ENCODE results near the gene LANCL2.

The LANCL2 gene

DNA sequence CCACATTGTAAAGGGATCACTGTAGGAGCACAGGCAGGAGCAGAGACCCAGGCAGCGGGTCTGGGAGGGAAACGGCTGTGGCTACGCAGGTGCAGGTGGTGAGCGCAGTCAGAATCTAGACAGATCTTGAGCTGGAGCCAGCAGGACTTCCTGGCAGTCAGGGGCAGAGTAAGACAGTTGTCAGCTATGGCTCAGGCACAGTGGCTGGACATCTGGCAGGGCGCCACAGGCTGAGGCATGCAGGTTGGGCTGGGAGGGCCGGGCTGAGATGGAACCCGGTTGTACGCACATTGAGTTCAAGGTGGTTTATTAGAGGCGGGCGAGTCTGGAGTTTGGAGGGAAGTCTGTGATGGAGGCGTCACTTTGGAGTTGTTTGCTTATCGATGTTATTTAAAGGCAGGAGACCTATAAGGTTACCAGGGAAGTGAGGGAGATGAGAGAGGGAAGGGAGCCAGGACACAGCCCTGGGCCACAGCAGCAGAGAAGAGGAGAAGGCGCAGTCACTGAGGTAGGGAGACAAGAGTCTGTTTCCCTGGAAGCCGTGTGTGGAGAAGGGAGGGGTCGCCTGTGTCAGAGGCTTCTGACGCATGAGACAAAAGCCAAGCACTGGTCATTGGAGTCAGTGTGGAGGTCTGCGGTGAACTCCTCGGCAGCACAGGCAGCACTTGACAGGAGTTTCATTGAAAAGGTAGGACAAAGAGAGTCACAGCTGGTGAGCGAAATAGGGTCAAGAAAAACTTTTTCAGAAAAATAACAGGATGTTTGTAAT is 73.8 kb downstream of the LANCL2 start:
- Histone ChIP-seq H3K36me3 (ENCODE audit: control insufficient read depth, insufficient read depth, low read length) (no peaks in the 10 kb centered on the region), H3K27me3 (ENCODE audit: control insufficient read depth, insufficient read depth, low read length) (no peaks in the 10 kb centered on the region), H3K9me3 (ENCODE audit: control insufficient read depth, insufficient read depth, low read depth, low read length) (no peaks in the 10 kb centered on the region), H3K9ac (ENCODE audit: low read length) (no peak overlapping the region), H3K27ac (ENCODE audit: low read depth, low read length) (no peak overlapping the region), H3K4me1 (ENCODE audit: control insufficient read depth, insufficient read depth, low read length) (no peaks in the 10 kb centered on the region), H3K4me3 (ENCODE audit: low read depth, low read length) (no peak overlapping the region)

- no peak overlapping the region for H3K27ac ChIP-seq (ENCODE audit: low read depth, low read length)
- no peaks in the 10 kb centered on the region for H3K36me3 ChIP-seq (ENCODE audit: control insufficient read depth, insufficient read depth, low read length)
Measured at GRCh38 chr7:55439627-55440026, 74.5 kb downstream of the LANCL2 start.

GRCh38 chr7:55440040-55440690 is 75.0 kb downstream of the LANCL2 start:
- no peak overlapping the region for H3K4me3 ChIP-seq (ENCODE audit: low read depth, low read length)

More at GRCh38 chr7:55439627-55440026, 74.5 kb downstream of the LANCL2 start:
- no peaks in the 10 kb centered on the region for H3K9me3 ChIP-seq (ENCODE audit: control insufficient read depth, insufficient read depth, low read depth, low read length)
- H3K27me3 ChIP-seq (ENCODE audit: control insufficient read depth, insufficient read depth, low read length), result no peaks in the 10 kb centered on the region
- no peaks in the 10 kb centered on the region for H3K4me1 ChIP-seq (ENCODE audit: control insufficient read depth, insufficient read depth, low read length)
- no peak overlapping the region for H3K9ac ChIP-seq (ENCODE audit: low read length)
- no peak overlapping the region for H3K4me3 ChIP-seq (ENCODE audit: low read depth, low read length)

GRCh38 chr7:55441002-55441401 is 75.9 kb downstream of the LANCL2 start:
- no peak overlapping the region for H3K27ac ChIP-seq (ENCODE audit: low read depth, low read length)
- H3K9me3 ChIP-seq (ENCODE audit: control insufficient read depth, insufficient read depth, low read depth, low read length), result no peaks in the 10 kb centered on the region
- H3K9ac ChIP-seq (ENCODE audit: low read length), result no peak overlapping the region
- H3K4me1 ChIP-seq (ENCODE audit: control insufficient read depth, insufficient read depth, low read length), result no peaks in the 10 kb centered on the region
- no peak overlapping the region for H3K4me3 ChIP-seq (ENCODE audit: low read depth, low read length)
- no peaks in the 10 kb centered on the region for H3K36me3 ChIP-seq (ENCODE audit: control insufficient read depth, insufficient read depth, low read length)
- no peaks in the 10 kb centered on the region for H3K27me3 ChIP-seq (ENCODE audit: control insufficient read depth, insufficient read depth, low read length)

More at GRCh38 chr7:55440040-55440690, 75.0 kb downstream of the LANCL2 start:
- H3K36me3 ChIP-seq (ENCODE audit: control insufficient read depth, insufficient read depth, low read length), result no peaks in the 10 kb centered on the region
- no peak overlapping the region for H3K9ac ChIP-seq (ENCODE audit: low read length)
- no peak overlapping the region for H3K27ac ChIP-seq (ENCODE audit: low read depth, low read length)
- H3K4me1 ChIP-seq (ENCODE audit: control insufficient read depth, insufficient read depth, low read length), result no peaks in the 10 kb centered on the region
- H3K9me3 ChIP-seq (ENCODE audit: control insufficient read depth, insufficient read depth, low read depth, low read length), result no peaks in the 10 kb centered on the region
- H3K27me3 ChIP-seq (ENCODE audit: control insufficient read depth, insufficient read depth, low read length), result no peaks in the 10 kb centered on the region

GRCh38 chr7:55441774-55442522 is 76.8 kb downstream of the LANCL2 start:
- H3K36me3 ChIP-seq (ENCODE audit: control insufficient read depth, insufficient read depth, low read length), result no peaks in the 10 kb centered on the region
- H3K9me3 ChIP-seq (ENCODE audit: control insufficient read depth, insufficient read depth, low read depth, low read length), result no peaks in the 10 kb centered on the region
- no peak overlapping the region for H3K27ac ChIP-seq (ENCODE audit: low read depth, low read length)
- no peaks in the 10 kb centered on the region for H3K27me3 ChIP-seq (ENCODE audit: control insufficient read depth, insufficient read depth, low read length)
- H3K4me3 ChIP-seq (ENCODE audit: low read depth, low read length), result no peak overlapping the region
- no peak overlapping the region for H3K9ac ChIP-seq (ENCODE audit: low read length)
- no peaks in the 10 kb centered on the region for H3K4me1 ChIP-seq (ENCODE audit: control insufficient read depth, insufficient read depth, low read length)

GRCh38 chr7:55444786-55445185 is 79.6 kb downstream of the LANCL2 start:
- no peaks in the 10 kb centered on the region for H3K27me3 ChIP-seq (ENCODE audit: control insufficient read depth, insufficient read depth, low read length)
- no peak overlapping the region for H3K4me3 ChIP-seq (ENCODE audit: low read depth, low read length)
- H3K9me3 ChIP-seq (ENCODE audit: control insufficient read depth, insufficient read depth, low read depth, low read length), result no peaks in the 10 kb centered on the region
- no peaks in the 10 kb centered on the region for H3K36me3 ChIP-seq (ENCODE audit: control insufficient read depth, insufficient read depth, low read length)
- no peaks in the 10 kb centered on the region for H3K4me1 ChIP-seq (ENCODE audit: control insufficient read depth, insufficient read depth, low read length)
- no peak overlapping the region for H3K27ac ChIP-seq (ENCODE audit: low read depth, low read length)
- H3K9ac ChIP-seq (ENCODE audit: low read length), result no peak overlapping the region

DNA sequence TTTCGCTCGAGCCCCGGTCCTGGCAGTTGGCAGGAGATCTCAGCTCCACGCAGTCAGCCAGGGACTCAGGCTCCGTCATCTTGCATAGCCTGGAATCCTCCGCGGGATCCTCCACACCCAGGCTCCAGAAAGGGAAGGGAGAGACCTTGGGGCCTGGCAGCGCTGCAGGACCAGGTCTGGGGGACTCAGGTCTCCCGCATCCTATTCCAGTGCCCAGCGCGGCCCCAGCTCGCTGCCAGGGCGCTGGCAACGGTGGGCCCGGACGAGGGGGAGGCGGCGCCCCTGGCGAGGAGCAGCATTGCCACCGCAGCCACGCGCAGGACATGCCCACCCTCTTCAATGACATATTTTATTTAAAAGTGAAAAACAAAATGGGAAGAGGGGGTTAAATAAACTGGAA is 83.4 kb downstream of the LANCL2 start:
- H3K9me3 ChIP-seq (ENCODE audit: control insufficient read depth, insufficient read depth, low read depth, low read length), result no peaks in the 10 kb centered on the region
- H3K27ac ChIP-seq (ENCODE audit: low read depth, low read length), result no peak overlapping the region
- H3K36me3 ChIP-seq (ENCODE audit: control insufficient read depth, insufficient read depth, low read length), result no peaks in the 10 kb centered on the region
- H3K9ac ChIP-seq (ENCODE audit: low read length), result no peak overlapping the region
- no peaks in the 10 kb centered on the region for H3K27me3 ChIP-seq (ENCODE audit: control insufficient read depth, insufficient read depth, low read length)
- H3K4me3 ChIP-seq (ENCODE audit: low read depth, low read length), result no peak overlapping the region
- no peaks in the 10 kb centered on the region for H3K4me1 ChIP-seq (ENCODE audit: control insufficient read depth, insufficient read depth, low read length)

DNA sequence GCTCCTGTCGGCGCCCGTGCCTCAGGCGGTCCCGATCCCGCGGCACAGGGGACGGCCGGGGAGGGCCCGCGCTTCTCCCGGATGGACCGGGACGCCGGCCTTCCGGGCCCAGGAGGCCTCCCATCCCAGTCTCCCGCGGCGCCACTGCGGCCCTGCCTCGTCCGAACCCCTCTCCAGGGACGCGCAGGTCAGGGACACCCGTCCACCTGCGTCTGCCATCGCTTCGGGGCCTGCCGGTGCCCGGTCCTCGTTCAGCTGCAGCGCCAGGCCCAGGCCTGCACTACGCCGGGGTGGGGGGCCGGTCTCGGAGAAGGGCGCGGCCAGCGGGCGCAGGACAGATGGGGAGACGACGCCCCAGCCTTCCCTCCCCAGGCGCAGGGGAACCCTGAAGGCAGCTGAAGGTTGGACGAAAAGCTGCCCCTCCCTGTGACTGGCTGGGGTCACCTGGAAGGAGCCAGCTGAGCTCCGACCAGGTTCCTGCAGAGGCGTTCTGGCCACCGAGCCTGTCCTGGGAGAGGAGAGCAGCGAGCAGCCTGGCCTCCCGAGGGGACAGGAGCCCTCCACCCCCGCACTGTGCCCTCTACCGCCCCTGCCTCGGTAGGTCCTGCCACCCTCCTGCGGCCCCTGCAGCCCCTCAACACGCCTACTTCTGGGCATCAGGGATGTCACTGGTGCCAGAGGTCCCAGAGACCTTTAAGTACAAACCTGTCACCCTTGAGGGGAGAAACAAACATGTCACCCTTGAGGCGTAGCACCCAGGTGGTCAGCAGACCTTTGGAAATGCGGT is 84.3 kb downstream of the LANCL2 start:
- H3K4me1 ChIP-seq (ENCODE audit: control insufficient read depth, insufficient read depth, low read length), result no peaks in the 10 kb centered on the region
- H3K27me3 ChIP-seq (ENCODE audit: control insufficient read depth, insufficient read depth, low read length), result no peaks in the 10 kb centered on the region
- H3K9ac ChIP-seq (ENCODE audit: low read length), result no peak overlapping the region
- H3K27ac ChIP-seq (ENCODE audit: low read depth, low read length), result no peak overlapping the region
- no peaks in the 10 kb centered on the region for H3K9me3 ChIP-seq (ENCODE audit: control insufficient read depth, insufficient read depth, low read depth, low read length)
- no peaks in the 10 kb centered on the region for H3K36me3 ChIP-seq (ENCODE audit: control insufficient read depth, insufficient read depth, low read length)
- H3K4me3 ChIP-seq (ENCODE audit: low read depth, low read length), result no peak overlapping the region

GRCh38 chr7:55449992-55450535 is 84.9 kb downstream of the LANCL2 start:
- H3K4me3 ChIP-seq (ENCODE audit: low read depth, low read length), result no peak overlapping the region
- no peaks in the 10 kb centered on the region for H3K9me3 ChIP-seq (ENCODE audit: control insufficient read depth, insufficient read depth, low read depth, low read length)
- H3K9ac ChIP-seq (ENCODE audit: low read length), result no peak overlapping the region
- no peaks in the 10 kb centered on the region for H3K36me3 ChIP-seq (ENCODE audit: control insufficient read depth, insufficient read depth, low read length)
- H3K27me3 ChIP-seq (ENCODE audit: control insufficient read depth, insufficient read depth, low read length), result no peaks in the 10 kb centered on the region
- H3K27ac ChIP-seq (ENCODE audit: low read depth, low read length), result no peak overlapping the region
- no peaks in the 10 kb centered on the region for H3K4me1 ChIP-seq (ENCODE audit: control insufficient read depth, insufficient read depth, low read length)

DNA sequence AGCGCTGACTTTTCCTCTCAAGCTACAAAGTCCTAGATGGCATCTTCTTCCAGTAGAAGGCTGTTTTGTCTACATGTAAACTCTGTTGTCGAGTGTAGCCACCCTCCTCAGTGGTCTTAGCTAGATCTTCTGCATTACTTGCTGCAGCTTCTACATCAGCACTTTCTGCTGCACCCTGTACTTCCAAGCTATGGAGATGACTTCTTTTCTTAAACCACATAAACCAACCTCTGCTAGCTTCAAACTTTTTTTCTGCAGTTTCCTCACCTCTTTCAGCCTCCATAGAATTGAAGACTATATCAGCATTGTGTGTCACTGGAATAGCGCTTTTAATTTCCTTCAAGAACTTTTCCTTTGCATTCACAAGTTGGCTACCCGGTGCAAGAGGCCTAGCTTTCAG is 87.8 kb downstream of the LANCL2 start:
- H3K4me1 ChIP-seq (ENCODE audit: control insufficient read depth, insufficient read depth, low read length), result no peaks in the 10 kb centered on the region
- H3K27ac ChIP-seq (ENCODE audit: low read depth, low read length), result no peak overlapping the region
- H3K36me3 ChIP-seq (ENCODE audit: control insufficient read depth, insufficient read depth, low read length), result no peaks in the 10 kb centered on the region
- no peak overlapping the region for H3K9ac ChIP-seq (ENCODE audit: low read length)
- no peak overlapping the region for H3K4me3 ChIP-seq (ENCODE audit: low read depth, low read length)
- no peaks in the 10 kb centered on the region; the same call in 1 of the 2 replicates for H3K9me3 ChIP-seq (ENCODE audit: control insufficient read depth, insufficient read depth, low read depth, low read length)
- no peaks in the 10 kb centered on the region for H3K27me3 ChIP-seq (ENCODE audit: control insufficient read depth, insufficient read depth, low read length)

All from HUES6 (cell line).